Keratinocyte (primary cell): Measurements from ENCODE around the gene SSUH2. TPM values are rescaled to one million over a fixed set of nuclear protein-coding genes. Genes with fewer than 3 reads are reported as not detected.

Experiments used
- DNase-seq: peaks from one replicate; pipeline ENCODE4 v3.0.0-alpha.2; 2011; ENCODE audit warnings: low read depth, missing footprints, low spot score
- FAIRE-seq: peaks from 2 replicates; lab custom pipeline; 2011; peaks lifted over from hg19 to GRCh38; lab: Jason Lieb, UNC
- H2AFZ ChIP-seq: 2 replicates; pipeline ENCODE4 v1.6.0; 2012; ENCODE audit warnings: low read length, control low read depth, inconsistent platforms; ENCODE audit not compliant: control insufficient read depth
- H3K27ac ChIP-seq: 2 replicates; pipeline ENCODE4 v1.5.1; 2011; ENCODE audit warnings: low read length; ENCODE audit not compliant: control insufficient read depth, insufficient read depth
- H3K27me3 ChIP-seq: 3 replicates; pipeline ENCODE4 v1.6.0; 2011; ENCODE audit warnings: low read length; ENCODE audit not compliant: control insufficient read depth, insufficient read depth; ENCODE audit errors: extremely low read depth
- H3K36me3 ChIP-seq, 2 experiments: 2 replicates in 1 of 2; 3 replicates in 1 of 2; pipeline ENCODE4 v1.5.1; 2011; ENCODE audit warnings: low read length in 2 of 2, mild to moderate bottlenecking in 1 of 2; ENCODE audit not compliant: control insufficient read depth in 2 of 2, insufficient read depth in 2 of 2; ENCODE audit errors: extremely low read depth in 1 of 2
- H3K4me1 ChIP-seq: 3 replicates; pipeline ENCODE4 v1.5.1; 2011; ENCODE audit warnings: low read length; ENCODE audit not compliant: control insufficient read depth, insufficient read depth; ENCODE audit errors: extremely low read depth
- H3K4me2 ChIP-seq: 3 replicates; pipeline ENCODE4 v1.6.0; 2011; ENCODE audit warnings: low read depth, low read length; ENCODE audit not compliant: control insufficient read depth, insufficient read depth; ENCODE audit errors: extremely low read depth
- H3K4me3 ChIP-seq, 3 experiments: fragments of 200-600 bp in 1 of 3; sonication (generic) in 1 of 3; 2 replicates in 2 of 3; 3 replicates in 1 of 3; pipeline ENCODE4 v1.5.1; 2011 to 2016; ENCODE audit warnings: low read length in 3 of 3, mild to moderate bottlenecking in 3 of 3, control low read depth in 2 of 3, inconsistent platforms in 1 of 3, low read depth in 1 of 3, mixed read lengths in 1 of 3, mixed run types in 1 of 3, moderate library complexity in 1 of 3; ENCODE audit not compliant: control insufficient read depth in 2 of 3, insufficient read depth in 2 of 3; ENCODE audit errors: extremely low read depth in 1 of 3
- H3K79me2 ChIP-seq: 2 replicates; pipeline ENCODE4 v1.6.0; 2012; ENCODE audit warnings: low read length; ENCODE audit not compliant: control insufficient read depth, insufficient read depth
- H3K9ac ChIP-seq: 3 replicates; pipeline ENCODE4 v1.6.0; 2011; ENCODE audit warnings: low read length; ENCODE audit not compliant: control insufficient read depth, insufficient read depth; ENCODE audit errors: extremely low read depth
- H3K9me1 ChIP-seq: 3 replicates; pipeline ENCODE4 v1.6.0; 2011; ENCODE audit warnings: low read length; ENCODE audit not compliant: control insufficient read depth, insufficient read depth; ENCODE audit errors: extremely low read depth
- H3K9me3 ChIP-seq: 2 replicates; pipeline ENCODE4 v1.5.1; 2012; ENCODE audit warnings: low read depth, low read length; ENCODE audit not compliant: control insufficient read depth
- H4K20me1 ChIP-seq: 3 replicates; pipeline ENCODE4 v1.6.0; 2011; ENCODE audit warnings: low read length; ENCODE audit not compliant: control insufficient read depth, insufficient read depth; ENCODE audit errors: extremely low read depth
- CTCF ChIP-seq, 3 experiments: IDR thresholded peaks in 1 of 3; conservative IDR thresholded peaks in 1 of 3; optimal IDR thresholded peaks in 1 of 3; 2 replicates in 2 of 3; 3 replicates in 1 of 3; pipeline versions ENCODE3 to v1.5.1; 2011; ENCODE audit warnings: low read length in 3 of 3, mild to moderate bottlenecking in 3 of 3, moderate library complexity in 2 of 3, control low read depth in 1 of 3, inconsistent platforms in 1 of 3; ENCODE audit not compliant: insufficient read depth in 2 of 3; ENCODE audit errors: extremely low read depth in 1 of 3
- EZH2 ChIP-seq: IDR thresholded peaks from one replicate; pipeline ENCODE4 v1.6.1; 2012; ENCODE audit warnings: inconsistent platforms, mild to moderate bottlenecking, low read length, moderate library complexity
- dilution Hi-C: fragments of 300-500 bp; cut with MboI; formaldehyde crosslinking; loops from one replicate; pipeline ENCODE4 v1.7.0; 2020; ENCODE audit warnings: low sequenced_read_pairs; ENCODE audit not compliant: extremely low pct_ligation_motif_present
- polyA plus RNA-seq, 5 experiments: library from polyadenylated mRNA; depleted of rRNA in 3 of 5; stranded (reverse) in 3 of 5; stranded (forward) in 1 of 5; unstranded in 1 of 5; fragments of >200 nt; gene quantifications; 1 replicate in 1 of 5; 2 replicates in 3 of 5; 3 replicates in 1 of 5; pipeline versions ENCODE4 v1.2.1 to v1.2.3, GENCODE V29; 2011 to 2012; ENCODE audit warnings: missing spikeins in 2 of 5, low read depth in 1 of 5, low replicate concordance in 1 of 5

SSUH2 gene
- polyA plus RNA-seq, 1 donor (not counting 4 experiments of a cell fraction or from before 2014, with no cell fraction given), result 0.09 TPM

- H3K9me3 ChIP-seq, result no peaks in the 10 kb centered on the region
- dilution Hi-C loops, result no loop called here
- H3K36me3 ChIP-seq, result no peaks in the 10 kb centered on the region
- H2AFZ ChIP-seq, result no peak overlapping the region
- DNase-seq, result no peak
- no peaks in the 10 kb centered on the region for H3K79me2 ChIP-seq
- H3K4me3 ChIP-seq, result no peak overlapping the region
- no peaks in the 10 kb centered on the region for H4K20me1 ChIP-seq
- peaks cover 6% of the 10 kb centered on the region for H3K27me3 ChIP-seq
- no peak for FAIRE-seq
- H3K4me2 ChIP-seq, result no peak overlapping the region
- H3K27ac ChIP-seq, result no peak overlapping the region
- no peak overlapping the region for H3K9ac ChIP-seq
- TF ChIP-seq EZH2 (no peak), CTCF (optimal IDR thresholded peaks at IDR 0.05 in 1 of 3, IDR thresholded peaks at IDR 0.05 in 1 of 3, conservative IDR thresholded peaks at IDR 0.05 in 1 of 3; ENCODE audit: extremely low read depth in 1 of 3, insufficient read depth in 2 of 3, low read length in 3 of 3) (no peak)
- H3K4me1 ChIP-seq, result no peaks in the 10 kb centered on the region
- H3K9me1 ChIP-seq, result peaks cover 2% of the 10 kb centered on the region
These were observed 23.6 kb upstream of the SSUH2 start for GRCh38 chr3:8668216-8668615.

- no peak overlapping the region for H3K4me2 ChIP-seq
- H3K36me3 ChIP-seq, result no peaks in the 10 kb centered on the region
- H2AFZ ChIP-seq, result no peak overlapping the region
- H3K27me3 ChIP-seq, result peaks cover 6% of the 10 kb centered on the region
- H3K4me1 ChIP-seq, result no peaks in the 10 kb centered on the region
- no peaks in the 10 kb centered on the region for H3K79me2 ChIP-seq
- no peaks in the 10 kb centered on the region for H3K9me3 ChIP-seq
- no peak for TF ChIP-seq EZH2
- no peak for TF ChIP-seq CTCF (optimal IDR thresholded peaks at IDR 0.05 in 1 of 3, IDR thresholded peaks at IDR 0.05 in 1 of 3, conservative IDR thresholded peaks at IDR 0.05 in 1 of 3; ENCODE audit: extremely low read depth in 1 of 3, insufficient read depth in 2 of 3, low read length in 3 of 3)
- no peak overlapping the region for H3K27ac ChIP-seq
- no peak overlapping the region for H3K4me3 ChIP-seq
- H3K9me1 ChIP-seq, result peaks cover 2% of the 10 kb centered on the region
- H3K9ac ChIP-seq, result no peak overlapping the region
- DNase-seq, result no peak
- FAIRE-seq, result no peak
- dilution Hi-C loops, result no loop called here
- H4K20me1 ChIP-seq, result no peaks in the 10 kb centered on the region
These were observed 23.0 kb upstream of the SSUH2 start for GRCh38 chr3:8667463-8668091.
